HepG2 (cell line): ENCODE measurements around the gene HOXA6. TPM values are rescaled to one million over a fixed set of nuclear protein-coding genes. Genes with fewer than 3 reads are reported as not detected.
A peak's percentile ranks its signal among the peaks of the same experiment; 100 is the strongest.

Experiments
- ATF1 ChIP-seq: IDR thresholded peaks from 2 replicates; pipeline ENCODE4 v1.6.1; 2016; ENCODE audit warnings: mild to moderate bottlenecking, control low read depth
- GLI4 ChIP-seq: sonication (generic); formaldehyde crosslinking; IDR thresholded peaks from 2 replicates; pipeline ENCODE4 v1.5.1; 2020; ENCODE audit warnings: missing genetic modification reagents, mild to moderate bottlenecking, moderate library complexity, borderline replicate concordance
- HOXA7 ChIP-seq: sonication (generic); formaldehyde crosslinking; IDR thresholded peaks from 2 replicates; pipeline ENCODE4 v1.8.1; 2022; ENCODE audit warnings: mild to moderate bottlenecking, missing genetic modification reagents, moderate library complexity
- KAT7 ChIP-seq: IDR thresholded peaks from 2 replicates; pipeline ENCODE4 v1.6.1; 2018; ENCODE audit warnings: borderline replicate concordance, missing compliant biosample characterization
- NKX3-1 ChIP-seq: sonication (generic); formaldehyde crosslinking; IDR thresholded peaks from 2 replicates; pipeline ENCODE4 v1.5.0; 2020; ENCODE audit warnings: missing genetic modification reagents
- NONO ChIP-seq, 2 experiments: fragments of 450-650 bp in 1 of 2; sonication (generic) in 1 of 2; formaldehyde crosslinking in 1 of 2; IDR thresholded peaks in 1 of 2; conservative IDR thresholded peaks in 1 of 2; 2 replicates each; pipeline versions ENCODE4 v1.6.1 to v1.8.0; 2017 to 2022; ENCODE audit warnings: mild to moderate bottlenecking in 1 of 2, missing genetic modification reagents in 1 of 2, moderate library complexity in 1 of 2
- PCBP2 ChIP-seq: fragments of 200-400 bp; formaldehyde crosslinking; optimal IDR thresholded peaks from 2 replicates; pipeline ENCODE3; 2018; ENCODE audit warnings: low read length, low read depth; ENCODE audit not compliant: poor library complexity, severe bottlenecking
- PPARG ChIP-seq: conservative IDR thresholded peaks from 2 replicates; pipeline ENCODE4 v1.6.1; 2016; ENCODE audit warnings: missing biosample characterization, missing genetic modification reagents
- SRSF4 ChIP-seq: fragments of 200-400 bp; formaldehyde crosslinking; IDR thresholded peaks from one replicate; pipeline ENCODE4 v1.6.1; 2018; ENCODE audit warnings: mild to moderate bottlenecking, low read depth, low read length, moderate library complexity; ENCODE audit not compliant: poor library complexity, severe bottlenecking
- ZNF264 ChIP-seq: sonication (generic); formaldehyde crosslinking; IDR thresholded peaks from 2 replicates; pipeline ENCODE4 v1.4.0; 2020; ENCODE audit warnings: missing genetic modification reagents
- ZNF530 ChIP-seq: sonication (generic); formaldehyde crosslinking; IDR thresholded peaks from 2 replicates; pipeline ENCODE4 v1.5.0; 2020; ENCODE audit warnings: low read depth, mild to moderate bottlenecking, missing genetic modification reagents
- ZNF644 ChIP-seq: IDR thresholded peaks from 2 replicates; pipeline ENCODE4 v1.6.1; 2016; ENCODE audit warnings: low read depth
- ZSCAN30 ChIP-seq: sonication (generic); formaldehyde crosslinking; IDR thresholded peaks from 2 replicates; pipeline ENCODE4 v1.5.0; 2020; ENCODE audit warnings: mild to moderate bottlenecking, missing genetic modification reagents
- polyA plus RNA-seq, 8 experiments: library from polyadenylated mRNA; depleted of rRNA in 3 of 8; stranded (reverse) in 7 of 8; unstranded in 1 of 8; fragments of >200 nt; fragmentation: Illumina TruSeq in 4 of 8; extraction: Trizol in 4 of 8; gene quantifications; 2 replicates each; pipeline versions ENCODE4 v1.2.1 to v1.2.3, GENCODE V29; 2011 to 2016; ENCODE audit warnings: low read depth in 4 of 8, missing spikeins in 1 of 8, mixed read lengths in 1 of 8; ENCODE audit not compliant: insufficient read depth in 1 of 8
- total RNA-seq, 5 experiments: library from RNA; depleted of rRNA; stranded (reverse); fragments of >200 nt; fragmentation: Illumina TruSeq; extraction: Trizol; gene quantifications; 2 replicates each; pipeline ENCODE4 v1.2.3, GENCODE V29; 2016; ENCODE audit warnings: low read depth in 1 of 5
- TF ChIP-seq, protein P1 (sequence below): sonication (generic); formaldehyde crosslinking; IDR thresholded peaks from 2 replicates; pipeline ENCODE4 v1.4.0; 2020; ENCODE audit warnings: missing genetic modification reagents
- TF ChIP-seq, protein P2 (sequence below): IDR thresholded peaks from 2 replicates; pipeline ENCODE4 v1.6.1; 2016; ENCODE audit warnings: low read depth, control low read depth
- TF ChIP-seq, protein P3 (sequence below): sonication (generic); formaldehyde crosslinking; IDR thresholded peaks from 2 replicates; pipeline ENCODE4 v1.4.0; 2020; ENCODE audit warnings: missing genetic modification reagents
- TF ChIP-seq, protein P4 (sequence below): fragments of 450-650 bp; IDR thresholded peaks from 2 replicates; pipeline ENCODE4 v1.6.1; 2016
- TF ChIP-seq, protein P5 (sequence below): sonication (generic); IDR thresholded peaks from 2 replicates; pipeline ENCODE4 v1.6.1; 2016; ENCODE audit warnings: low read depth, borderline replicate concordance
- TF ChIP-seq, protein P6 (sequence below): IDR thresholded peaks from 2 replicates; pipeline ENCODE4 v1.6.1; 2016; ENCODE audit warnings: mild to moderate bottlenecking, missing biosample characterization, missing genetic modification reagents
- TF ChIP-seq, protein P7 (sequence below): sonication (generic); formaldehyde crosslinking; IDR thresholded peaks from 2 replicates; pipeline ENCODE4 v1.5.1; 2020; ENCODE audit warnings: missing genetic modification reagents, mild to moderate bottlenecking, borderline replicate concordance

The HOXA6 gene
- total and polyA plus RNA-seq, 2 of the 13 experiments (the other 11 are each of a cell fraction or from before 2014, with no cell fraction given) = 1.3 to 1.5 TPM

DNA sequence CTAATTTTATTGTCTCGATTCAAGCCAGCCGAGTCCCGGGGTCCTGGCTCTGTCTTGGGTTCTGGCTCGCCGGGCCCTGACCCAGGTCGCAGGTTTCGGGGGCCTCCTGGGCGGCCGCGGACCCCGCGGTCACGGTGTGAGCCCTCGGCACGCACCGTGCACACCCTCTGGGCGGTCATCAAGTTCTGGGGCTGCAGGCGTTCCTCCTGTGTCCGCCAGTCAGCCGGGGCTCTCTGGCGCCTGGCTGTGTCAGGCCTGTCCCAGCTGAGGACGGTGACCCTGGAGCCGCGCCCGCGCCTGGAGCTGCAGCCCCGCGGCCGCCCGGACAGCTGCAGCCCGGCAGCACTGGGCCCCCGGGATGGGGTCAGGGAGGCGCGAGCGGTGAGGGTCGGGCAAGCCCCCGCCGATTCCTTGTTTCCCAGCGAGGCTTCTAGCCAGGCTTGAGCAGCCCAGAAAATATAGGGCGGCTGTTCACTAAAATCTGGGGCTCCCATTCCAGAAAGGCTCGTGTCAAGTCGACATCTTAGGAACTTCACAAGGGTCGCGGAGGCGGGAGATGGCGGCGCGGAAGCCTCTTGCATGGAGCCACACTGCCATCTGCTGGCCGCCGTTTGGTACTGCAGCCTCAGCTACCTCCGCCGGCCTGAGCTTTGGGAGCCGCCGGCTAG is 13.1 kb upstream of the HOXA6 start (continued):
- TF ChIP-seq, protein P1, sequence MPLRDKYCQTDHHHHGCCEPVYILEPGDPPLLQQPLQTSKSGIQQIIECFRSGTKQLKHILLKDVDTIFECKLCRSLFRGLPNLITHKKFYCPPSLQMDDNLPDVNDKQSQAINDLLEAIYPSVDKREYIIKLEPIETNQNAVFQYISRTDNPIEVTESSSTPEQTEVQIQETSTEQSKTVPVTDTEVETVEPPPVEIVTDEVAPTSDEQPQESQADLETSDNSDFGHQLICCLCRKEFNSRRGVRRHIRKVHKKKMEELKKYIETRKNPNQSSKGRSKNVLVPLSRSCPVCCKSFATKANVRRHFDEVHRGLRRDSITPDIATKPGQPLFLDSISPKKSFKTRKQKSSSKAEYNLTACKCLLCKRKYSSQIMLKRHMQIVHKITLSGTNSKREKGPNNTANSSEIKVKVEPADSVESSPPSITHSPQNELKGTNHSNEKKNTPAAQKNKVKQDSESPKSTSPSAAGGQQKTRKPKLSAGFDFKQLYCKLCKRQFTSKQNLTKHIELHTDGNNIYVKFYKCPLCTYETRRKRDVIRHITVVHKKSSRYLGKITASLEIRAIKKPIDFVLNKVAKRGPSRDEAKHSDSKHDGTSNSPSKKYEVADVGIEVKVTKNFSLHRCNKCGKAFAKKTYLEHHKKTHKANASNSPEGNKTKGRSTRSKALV (CRISPR knock-in tag) = peak; percentile 37; the same call in 1 of the 2 replicates
- no peak for TF ChIP-seq GLI4 (CRISPR knock-in tag)
- TF ChIP-seq, protein P2, sequence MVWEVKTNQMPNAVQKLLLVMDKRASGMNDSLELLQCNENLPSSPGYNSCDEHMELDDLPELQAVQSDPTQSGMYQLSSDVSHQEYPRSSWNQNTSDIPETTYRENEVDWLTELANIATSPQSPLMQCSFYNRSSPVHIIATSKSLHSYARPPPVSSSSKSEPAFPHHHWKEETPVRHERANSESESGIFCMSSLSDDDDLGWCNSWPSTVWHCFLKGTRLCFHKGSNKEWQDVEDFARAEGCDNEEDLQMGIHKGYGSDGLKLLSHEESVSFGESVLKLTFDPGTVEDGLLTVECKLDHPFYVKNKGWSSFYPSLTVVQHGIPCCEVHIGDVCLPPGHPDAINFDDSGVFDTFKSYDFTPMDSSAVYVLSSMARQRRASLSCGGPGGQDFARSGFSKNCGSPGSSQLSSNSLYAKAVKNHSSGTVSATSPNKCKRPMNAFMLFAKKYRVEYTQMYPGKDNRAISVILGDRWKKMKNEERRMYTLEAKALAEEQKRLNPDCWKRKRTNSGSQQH = no peak
- TF ChIP-seq ZNF530 (CRISPR knock-in tag) = no peak
- TF ChIP-seq NKX3-1 (CRISPR knock-in tag) = no peak
- no peak for TF ChIP-seq HOXA7
- TF ChIP-seq KAT7 (CRISPR knock-in tag) = peak; percentile 38; the same call in 1 of the 2 replicates
- TF ChIP-seq, protein P3, sequence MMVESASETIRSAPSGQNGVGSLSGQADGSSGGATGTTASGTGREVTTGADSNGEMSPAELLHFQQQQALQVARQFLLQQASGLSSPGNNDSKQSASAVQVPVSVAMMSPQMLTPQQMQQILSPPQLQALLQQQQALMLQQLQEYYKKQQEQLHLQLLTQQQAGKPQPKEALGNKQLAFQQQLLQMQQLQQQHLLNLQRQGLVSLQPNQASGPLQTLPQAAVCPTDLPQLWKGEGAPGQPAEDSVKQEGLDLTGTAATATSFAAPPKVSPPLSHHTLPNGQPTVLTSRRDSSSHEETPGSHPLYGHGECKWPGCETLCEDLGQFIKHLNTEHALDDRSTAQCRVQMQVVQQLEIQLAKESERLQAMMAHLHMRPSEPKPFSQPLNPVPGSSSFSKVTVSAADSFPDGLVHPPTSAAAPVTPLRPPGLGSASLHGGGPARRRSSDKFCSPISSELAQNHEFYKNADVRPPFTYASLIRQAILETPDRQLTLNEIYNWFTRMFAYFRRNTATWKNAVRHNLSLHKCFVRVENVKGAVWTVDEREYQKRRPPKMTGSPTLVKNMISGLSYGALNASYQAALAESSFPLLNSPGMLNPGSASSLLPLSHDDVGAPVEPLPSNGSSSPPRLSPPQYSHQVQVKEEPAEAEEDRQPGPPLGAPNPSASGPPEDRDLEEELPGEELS (CRISPR knock-in tag) = no peak
- no peak for TF ChIP-seq PCBP2
- no peak for TF ChIP-seq ATF1 (CRISPR knock-in tag)
- no peak for TF ChIP-seq SRSF4
- no peak for TF ChIP-seq ZSCAN30 (CRISPR knock-in tag)
- no peak for TF ChIP-seq PPARG
- TF ChIP-seq ZNF264 (CRISPR knock-in tag) = no peak
- TF ChIP-seq, protein P4, sequence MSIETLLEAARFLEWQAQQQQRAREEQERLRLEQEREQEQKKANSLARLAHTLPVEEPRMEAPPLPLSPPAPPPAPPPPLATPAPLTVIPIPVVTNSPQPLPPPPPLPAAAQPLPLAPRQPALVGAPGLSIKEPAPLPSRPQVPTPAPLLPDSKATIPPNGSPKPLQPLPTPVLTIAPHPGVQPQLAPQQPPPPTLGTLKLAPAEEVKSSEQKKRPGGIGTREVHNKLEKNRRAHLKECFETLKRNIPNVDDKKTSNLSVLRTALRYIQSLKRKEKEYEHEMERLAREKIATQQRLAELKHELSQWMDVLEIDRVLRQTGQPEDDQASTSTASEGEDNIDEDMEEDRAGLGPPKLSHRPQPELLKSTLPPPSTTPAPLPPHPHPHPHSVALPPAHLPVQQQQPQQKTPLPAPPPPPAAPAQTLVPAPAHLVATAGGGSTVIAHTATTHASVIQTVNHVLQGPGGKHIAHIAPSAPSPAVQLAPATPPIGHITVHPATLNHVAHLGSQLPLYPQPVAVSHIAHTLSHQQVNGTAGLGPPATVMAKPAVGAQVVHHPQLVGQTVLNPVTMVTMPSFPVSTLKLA = no peak
- TF ChIP-seq, protein P5, sequence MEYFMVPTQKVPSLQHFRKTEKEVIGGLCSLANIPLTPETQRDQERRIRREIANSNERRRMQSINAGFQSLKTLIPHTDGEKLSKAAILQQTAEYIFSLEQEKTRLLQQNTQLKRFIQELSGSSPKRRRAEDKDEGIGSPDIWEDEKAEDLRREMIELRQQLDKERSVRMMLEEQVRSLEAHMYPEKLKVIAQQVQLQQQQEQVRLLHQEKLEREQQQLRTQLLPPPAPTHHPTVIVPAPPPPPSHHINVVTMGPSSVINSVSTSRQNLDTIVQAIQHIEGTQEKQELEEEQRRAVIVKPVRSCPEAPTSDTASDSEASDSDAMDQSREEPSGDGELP = peak; percentile 21; the same call in 1 of the 2 replicates
- TF ChIP-seq, protein P6, sequence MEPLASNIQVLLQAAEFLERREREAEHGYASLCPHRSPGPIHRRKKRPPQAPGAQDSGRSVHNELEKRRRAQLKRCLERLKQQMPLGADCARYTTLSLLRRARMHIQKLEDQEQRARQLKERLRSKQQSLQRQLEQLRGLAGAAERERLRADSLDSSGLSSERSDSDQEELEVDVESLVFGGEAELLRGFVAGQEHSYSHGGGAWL (CRISPR knock-in tag) = no peak; the same call in 1 of the 2 replicates
- TF ChIP-seq ZNF644 (CRISPR knock-in tag) = no peak
- TF ChIP-seq, protein P7, sequence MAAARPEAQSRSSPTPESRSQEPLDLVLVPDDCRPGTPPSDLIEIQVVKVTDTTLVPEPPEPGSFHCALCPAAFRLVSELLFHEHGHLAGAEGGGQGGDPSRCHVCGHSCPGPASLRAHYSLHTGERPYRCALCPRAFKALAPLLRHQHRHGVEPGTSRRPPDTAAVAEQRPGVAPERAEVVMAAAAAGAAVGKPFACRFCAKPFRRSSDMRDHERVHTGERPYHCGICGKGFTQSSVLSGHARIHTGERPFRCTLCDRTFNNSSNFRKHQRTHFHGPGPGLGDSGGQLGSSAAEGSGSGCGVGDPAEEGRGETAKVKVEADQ (CRISPR knock-in tag) = no peak
- TF ChIP-seq NONO (IDR thresholded peaks at IDR 0.05) = no peak
- 0 out of 2 replicates have a peak, but pooled peaks have one; percentile 16 for TF ChIP-seq NONO (CRISPR knock-in tag; conservative IDR thresholded peaks at IDR 0.05)
